Left ventricle myocardium superior (tissue), 1 donor: ENCODE data around the gene KRT74. TPM values are rescaled to one million over a fixed set of nuclear protein-coding genes. Genes with fewer than 3 reads are reported as not detected.
"Not testable (repeated sequence)": the region's sequence is repeated elsewhere in the genome, so short reads cannot be mapped to it uniquely, and the experiment has no call there.

ENCODE experiments used
- ATAC-seq: fragments of 200-7000 bp; cut with Tn5 transposase; one replicate; pipeline ENCODE4 v1.9.1; 2020; ENCODE audit warnings: mild to moderate bottlenecking, moderate library complexity
- DNase-seq: peaks from one replicate; pipeline ENCODE4 v3.0.0-alpha.2; 2020
- intact Hi-C: fragments of 100-400 bp; cut with micrococcal nuclease; formaldehyde crosslinking; loops from one replicate; pipeline ENCODE4 v1.11.0; 2022
- total RNA-seq: library from RNA; stranded (reverse); fragmentation: NEBNext Ultra II Directional; extraction: Animal tissue kit (Norgen Biotek cat#: 25700); gene quantifications from one replicate; pipeline ENCODE4 v1.2.1, GENCODE V29; 2021
- donor health status: DM: no; HTN: yes; CAD: no; lungs with severe emphysema.

Gene KRT74
- total RNA-seq, 1 donor from 2014 or later: not detected

DNA sequence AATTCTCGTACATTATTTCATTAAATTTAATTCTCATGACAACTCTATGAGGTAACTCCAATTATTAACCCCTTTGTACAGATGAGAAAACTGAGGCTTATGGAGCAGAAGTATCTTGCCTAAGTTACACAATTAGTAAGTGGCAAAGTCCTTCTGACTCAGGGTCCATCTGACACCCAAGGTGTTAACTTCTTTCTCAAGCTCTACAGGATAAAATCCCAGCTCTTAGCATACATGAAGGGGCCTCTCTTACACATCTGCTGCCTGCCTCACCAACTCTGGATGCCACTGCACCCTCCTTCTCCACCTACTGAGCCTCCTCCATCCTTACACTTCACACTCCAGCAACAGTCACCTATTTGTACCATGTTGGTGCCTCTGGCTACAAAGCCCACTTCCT is 31.9 kb upstream of the KRT74 start:
- intact Hi-C loops: no loop called here
- DNase-seq: no peak
- ATAC-seq: no peak

DNA sequence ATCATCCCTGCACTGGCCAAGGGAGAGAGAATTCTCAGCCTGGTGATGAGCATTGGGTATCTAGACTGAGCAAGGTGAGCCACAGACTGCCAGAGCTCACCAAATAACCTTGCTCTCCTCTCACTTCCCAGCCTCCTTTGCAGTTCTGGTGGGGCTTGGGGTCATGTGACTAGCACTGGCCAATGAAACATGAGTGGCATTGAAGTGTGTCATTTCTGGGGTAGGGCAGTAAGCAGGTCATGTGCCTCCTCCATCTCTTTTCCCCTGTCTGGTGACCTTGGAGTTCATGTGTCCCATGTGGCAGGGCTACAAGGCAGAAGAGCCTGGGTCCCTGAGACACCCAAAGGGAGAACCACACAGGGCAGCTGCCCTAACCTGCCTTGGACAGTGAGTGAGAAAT is 31.2 kb upstream of the KRT74 start:
- no peak for DNase-seq
- ATAC-seq: no peak
- intact Hi-C loops: no loop called here

DNA sequence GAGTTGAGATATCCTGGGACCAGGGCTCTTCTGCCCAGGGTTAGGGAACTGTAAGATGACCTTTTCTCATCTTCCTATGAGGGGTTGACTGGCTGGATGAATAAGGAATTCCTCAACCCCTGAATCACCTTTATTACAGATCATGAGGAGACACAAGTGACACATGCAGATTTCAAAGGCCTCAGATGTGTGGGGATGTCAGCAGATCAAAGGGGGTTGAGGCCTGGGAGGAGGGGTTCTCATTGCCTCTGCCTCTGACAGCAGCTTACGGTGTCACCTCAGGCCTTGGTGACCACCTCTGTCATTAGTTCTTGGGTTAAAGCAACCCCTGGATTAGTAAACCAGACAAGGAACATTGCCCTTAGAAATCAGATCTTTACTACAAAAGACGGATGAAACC is 29.7 kb upstream of the KRT74 start:
- intact Hi-C loops: no loop called here
- DNase-seq (no peak), ATAC-seq (no peak)

DNA sequence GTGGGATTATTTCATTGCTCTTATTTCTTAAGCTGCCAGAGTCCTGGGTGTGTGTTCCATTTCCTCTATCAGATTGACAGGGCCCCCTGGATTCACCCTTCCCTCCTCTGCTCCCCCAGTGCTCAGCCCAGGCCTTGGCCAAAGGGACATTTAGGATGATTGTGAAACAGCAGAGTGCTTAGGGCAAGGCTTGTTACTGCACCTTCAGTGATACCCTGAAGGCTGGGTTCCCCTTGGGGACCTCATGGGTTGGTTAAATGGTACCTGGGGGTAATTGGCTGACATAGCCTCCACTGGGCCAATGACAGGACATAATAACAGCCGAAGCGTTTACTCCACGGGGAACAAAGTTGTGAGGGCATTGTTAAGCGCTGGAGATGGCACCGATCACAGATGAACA is 28.9 kb upstream of the KRT74 start:
- intact Hi-C loops: no loop called here
- no peak for DNase-seq
- no peak for ATAC-seq

DNA sequence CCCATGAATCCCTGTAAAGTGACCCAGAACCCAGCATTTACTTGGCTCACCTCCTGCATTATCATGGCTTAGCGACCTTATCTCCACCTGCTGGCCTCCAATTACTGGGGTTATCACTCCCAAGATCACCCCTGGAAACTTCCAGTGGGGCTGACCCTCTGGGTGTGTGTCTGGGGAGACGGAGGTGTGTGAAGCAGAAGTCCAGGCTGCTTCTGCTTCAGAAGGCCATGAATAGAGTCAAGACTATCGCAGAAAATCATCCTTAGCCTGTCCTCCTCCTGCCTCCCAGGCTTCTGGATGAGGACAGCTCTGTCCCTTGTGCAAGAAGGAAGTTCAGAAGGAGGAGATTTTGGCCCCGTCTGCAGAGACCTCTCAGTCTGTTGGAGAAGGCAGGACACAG is 28.0 kb upstream of the KRT74 start:
- ATAC-seq (no peak), DNase-seq (no peak)
- intact Hi-C loops: no loop called here

DNA sequence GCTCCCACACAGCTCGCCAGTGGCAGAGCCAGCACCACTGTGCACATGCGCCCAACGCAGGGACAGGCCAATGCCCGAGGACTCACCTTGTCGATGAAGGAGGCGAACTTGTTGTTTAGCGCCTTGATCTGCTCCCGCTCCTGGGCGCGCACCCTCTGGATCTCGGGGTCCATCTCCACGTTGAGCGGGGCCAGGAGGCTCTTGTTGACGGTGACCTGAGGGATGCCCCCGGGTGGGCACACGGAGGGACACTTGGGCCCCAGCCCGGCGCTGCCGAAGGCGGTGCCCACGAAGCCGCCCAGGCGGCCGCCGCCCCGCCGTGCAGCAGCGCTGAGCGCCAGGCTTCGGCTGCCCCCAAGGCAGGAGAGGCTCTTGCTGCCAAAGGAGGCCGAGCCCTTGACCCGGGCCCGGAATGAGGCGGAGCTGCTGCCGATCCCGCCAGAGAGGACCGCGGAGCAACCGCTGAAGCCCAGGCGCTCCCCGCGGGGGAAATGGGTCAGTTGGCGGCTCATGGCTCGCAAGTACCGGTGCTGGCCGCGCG is 27.4 kb upstream of the KRT74 start, which contains the start of gene KRT72:
Gene KRT72 (minus strand): TSS at position 523 of the 541 bp plus-strand sequence. CDS start 11 bp downstream, at position 512.
- DNase-seq: no peak
- intact Hi-C loops: no loop called here

DNA sequence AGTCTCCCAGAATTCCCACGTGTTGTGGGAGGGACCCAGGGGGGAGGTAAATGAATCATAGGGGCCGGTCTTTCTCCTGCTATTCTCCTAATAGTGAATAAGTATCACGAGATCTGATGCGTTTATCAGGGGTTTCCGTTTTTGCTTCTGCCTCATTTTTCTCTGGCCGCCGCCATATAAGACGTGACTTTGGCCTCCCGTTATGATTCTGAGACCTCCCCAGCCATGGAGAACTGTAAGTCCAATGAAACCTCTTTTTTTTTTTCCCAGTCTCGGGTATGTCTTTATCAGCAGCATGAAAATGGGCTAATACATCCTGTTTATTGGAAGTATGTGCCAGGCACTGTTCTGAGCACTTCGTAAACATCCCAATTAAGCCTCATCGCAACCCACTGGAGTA is 26.8 kb upstream of the KRT74 start:
- DNase-seq (no peak), ATAC-seq (no peak)
- intact Hi-C loops: no loop called here

More for the DNA sequence above, 27.4 kb upstream of the KRT74 start, which contains the start of gene KRT72:
- no peak for ATAC-seq

DNA sequence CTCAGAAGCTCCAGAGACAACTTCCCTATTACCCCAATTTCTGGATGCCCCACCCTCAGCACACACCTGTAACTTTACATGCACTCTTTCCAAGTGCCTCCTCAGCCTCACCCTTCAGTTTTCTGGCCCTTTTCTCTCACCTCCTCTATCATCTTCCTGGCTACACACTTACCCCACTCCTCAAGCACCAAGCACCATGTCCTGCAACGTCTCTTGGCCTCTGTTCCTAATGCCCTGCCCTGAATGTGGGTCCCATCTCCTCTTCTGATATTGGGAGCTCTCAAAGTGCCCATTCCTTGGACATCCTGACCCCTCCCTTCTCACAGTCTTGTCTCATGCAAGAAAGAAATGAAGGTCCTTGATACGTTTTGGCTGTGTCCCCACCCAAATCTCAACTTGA is 26.4 kb upstream of the KRT74 start:
- intact Hi-C loops: no loop called here
- no peak for DNase-seq
- ATAC-seq: no peak

DNA sequence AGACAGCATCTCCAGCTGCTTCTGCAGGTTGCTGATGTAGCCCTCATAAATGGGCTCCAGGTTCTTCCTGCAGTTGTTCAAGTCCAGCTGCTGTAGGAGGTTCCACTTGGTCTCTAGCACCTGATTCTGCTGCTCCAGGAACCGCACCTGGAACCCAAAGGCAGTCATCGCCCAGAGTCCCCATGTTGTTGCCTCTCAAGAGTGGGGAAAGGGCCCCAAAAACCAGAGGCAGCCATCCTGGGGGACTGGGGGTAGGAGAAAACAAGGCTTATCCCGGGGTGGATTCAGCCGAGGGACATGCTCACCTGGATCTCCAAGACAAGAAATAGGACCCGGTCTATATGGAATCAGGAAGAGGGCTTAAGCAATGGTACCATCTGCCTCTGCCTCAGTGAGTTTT is 25.3 kb upstream of the KRT74 start:
- intact Hi-C loops: no loop called here
- ATAC-seq (no peak), DNase-seq (no peak)

DNA sequence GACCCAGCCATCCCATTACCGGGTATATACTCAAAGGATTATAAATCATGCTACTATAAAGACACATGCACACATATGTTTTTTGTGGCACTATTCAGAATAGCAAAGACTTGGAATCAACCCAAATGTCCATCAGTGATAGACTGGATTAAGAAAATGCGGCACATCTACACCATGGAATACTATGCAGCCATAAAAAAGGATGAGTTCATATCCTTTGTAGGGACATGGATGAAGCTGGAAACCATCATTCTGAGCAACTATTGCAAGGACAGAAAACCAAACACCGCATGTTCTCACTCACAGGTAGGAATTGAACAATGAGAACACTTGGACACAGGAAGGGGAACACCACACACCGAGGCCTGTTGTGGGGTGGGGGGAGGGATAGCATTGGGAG is 20.6 kb upstream of the KRT74 start:
- DNase-seq: not testable (repeated sequence)

DNA sequence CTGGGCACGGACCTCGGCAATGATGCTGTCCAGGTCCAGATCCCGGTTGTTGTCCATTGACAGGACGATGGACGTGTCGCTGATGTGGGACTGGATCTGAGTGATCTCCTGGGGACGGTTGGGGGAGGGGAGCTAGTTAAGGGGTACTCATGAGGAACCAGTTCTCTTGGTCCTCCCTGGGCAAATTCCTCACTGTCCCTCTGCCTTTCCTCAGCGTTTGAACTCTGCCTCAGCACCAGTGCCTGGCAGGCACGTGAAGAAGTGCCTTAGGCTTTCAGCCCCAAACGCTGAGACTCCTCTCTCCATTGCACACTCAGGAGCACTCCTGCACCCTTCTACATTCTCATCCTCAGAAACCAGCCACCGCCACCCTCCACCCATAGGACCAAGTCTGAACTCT is 17.9 kb upstream of the KRT74 start:
- no peak for DNase-seq
- intact Hi-C loops: no loop called here
- ATAC-seq: no peak

More for the DNA sequence above, 20.6 kb upstream of the KRT74 start:
- ATAC-seq, intact Hi-C loops: not testable (repeated sequence)

DNA sequence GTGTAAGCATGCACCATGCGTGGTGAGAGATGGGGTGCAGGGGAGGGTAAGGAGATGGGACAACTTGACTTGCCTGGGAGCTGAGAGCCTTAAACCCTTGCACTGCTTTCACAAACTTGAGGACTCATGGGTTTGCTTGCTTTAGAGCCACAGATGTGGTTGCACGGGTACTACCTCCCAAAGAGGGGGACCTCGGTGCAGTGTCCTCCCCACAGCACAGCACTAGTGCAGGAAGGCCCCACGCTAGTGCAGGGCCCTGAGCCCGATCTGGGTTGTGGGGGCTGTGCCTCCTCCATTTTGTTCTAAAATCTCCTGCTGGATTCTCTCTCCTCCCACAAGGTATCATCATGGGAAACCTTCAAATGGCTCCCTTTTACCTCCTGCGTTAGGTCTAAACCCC is 16.4 kb upstream of the KRT74 start:
- intact Hi-C loops: no loop called here
- no peak for DNase-seq

DNA sequence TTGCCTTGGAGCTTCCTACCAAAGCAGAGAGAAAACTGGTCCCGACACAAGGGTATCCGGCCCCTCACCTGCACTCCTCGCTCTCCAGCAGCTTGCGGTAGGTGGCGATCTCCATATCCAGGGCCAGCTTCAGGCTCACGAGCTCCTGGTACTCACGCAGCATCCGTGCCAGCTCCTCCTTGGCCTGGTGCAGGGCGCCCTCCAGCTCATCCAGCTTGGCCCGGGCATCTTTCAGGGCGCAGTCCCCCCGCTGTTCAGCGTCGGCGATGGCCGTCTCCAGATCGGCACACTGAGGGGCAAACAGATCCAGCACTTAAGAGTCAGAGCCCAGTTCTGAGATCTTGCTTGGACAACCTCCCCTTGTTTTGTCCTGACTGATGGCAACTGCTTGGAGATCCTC is 13.9 kb upstream of the KRT74 start:
- intact Hi-C loops: no loop called here
- no peak for ATAC-seq
- no peak for DNase-seq

More for the DNA sequence above, 16.4 kb upstream of the KRT74 start:
- ATAC-seq: no peak

DNA sequence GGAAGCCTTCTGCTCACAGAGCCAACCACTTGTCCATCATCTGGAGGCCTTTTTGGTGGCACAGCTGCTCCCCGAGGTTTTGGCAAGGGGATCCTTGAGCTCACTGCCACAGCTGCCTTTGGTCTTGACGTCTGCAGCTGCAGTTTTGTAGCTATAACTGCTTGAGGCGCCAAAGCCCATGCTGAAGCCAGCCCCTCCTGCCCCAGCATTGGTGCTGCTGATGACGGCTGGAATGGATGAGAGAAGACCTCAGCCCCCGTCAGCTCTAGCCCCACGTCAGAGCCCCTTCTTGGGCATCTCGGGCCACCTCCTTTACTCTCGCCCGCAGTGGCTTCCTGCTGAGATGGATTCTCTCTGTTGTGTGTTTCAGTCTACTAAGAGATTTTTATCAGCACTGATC is 12.3 kb upstream of the KRT74 start:
- intact Hi-C loops: no loop called here
- ATAC-seq (no peak), DNase-seq (no peak)

DNA sequence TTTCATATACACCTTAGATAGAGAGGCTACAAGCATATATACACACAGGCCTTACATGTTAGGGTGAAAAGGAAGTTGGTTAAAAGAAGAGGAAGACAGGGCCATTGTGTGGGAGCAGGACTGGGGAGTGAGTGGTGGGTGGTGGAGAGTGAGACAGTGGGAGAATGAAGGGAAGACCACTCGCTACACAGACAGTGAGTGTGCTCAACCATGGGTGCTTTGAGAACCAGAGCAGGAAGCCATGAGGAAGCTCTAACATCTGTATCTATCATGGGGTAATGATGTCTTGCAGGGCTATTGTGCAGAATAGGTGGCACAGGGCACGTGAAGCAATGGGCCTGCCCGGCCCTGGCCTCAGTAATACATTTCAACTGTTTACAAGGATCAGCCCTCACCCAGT is 11.4 kb upstream of the KRT74 start:
- no peak for DNase-seq
- no peak for ATAC-seq
- intact Hi-C loops: no loop called here

DNA sequence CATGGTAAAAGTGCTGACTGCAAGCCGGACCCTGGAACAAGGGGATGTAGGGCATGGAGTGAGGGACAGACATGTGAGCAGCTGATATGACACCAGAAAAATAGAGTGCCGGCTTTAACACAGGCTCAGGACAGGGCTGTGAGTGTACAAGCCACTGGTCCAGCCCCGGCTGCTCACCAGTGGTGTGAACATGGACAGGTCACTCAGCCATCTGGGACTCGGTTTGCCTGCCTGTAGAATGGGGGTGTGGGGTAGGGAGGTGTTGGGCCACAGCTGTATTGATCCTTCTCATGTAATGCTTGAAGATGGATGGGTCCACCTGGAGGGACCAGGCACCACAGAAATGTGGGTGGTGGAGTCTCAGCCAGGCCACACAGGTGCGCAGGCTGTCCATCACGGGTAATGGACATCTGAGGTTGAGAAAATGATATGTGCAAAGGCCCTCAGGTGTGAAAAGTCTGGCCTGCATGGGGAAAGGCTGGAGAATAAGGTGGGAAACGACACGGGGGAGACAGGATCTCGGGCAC is 10.6 kb upstream of the KRT74 start:
- DNase-seq (no peak), ATAC-seq (no peak)
- intact Hi-C loops: loop anchor here (5.0 kb wide), 1 partner anchor 293 kb away; no protein-coding TSS in a partner anchor

DNA sequence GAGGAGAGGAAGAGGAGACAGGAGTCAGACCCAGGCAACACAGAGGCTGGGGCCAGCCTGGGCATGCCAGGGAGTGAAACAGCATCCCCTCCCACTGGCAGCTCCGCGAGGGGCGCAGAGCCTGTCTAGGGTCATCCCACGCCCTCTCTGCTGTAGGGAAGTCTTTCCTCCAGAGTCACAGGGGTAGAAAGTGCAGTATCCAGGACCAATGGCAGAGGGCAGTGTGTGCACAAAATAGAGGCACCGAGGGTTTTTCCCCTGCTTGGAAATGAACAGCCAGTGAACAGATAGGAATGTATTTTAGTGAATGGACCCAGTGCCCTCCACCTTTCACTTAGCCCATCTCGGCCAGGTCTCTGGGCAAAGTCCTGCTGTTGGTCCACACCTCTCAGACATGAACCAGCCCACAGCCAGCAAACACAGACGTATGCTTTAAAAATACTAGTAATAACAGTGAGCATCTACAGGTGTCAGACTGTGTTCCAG is 9.4 kb upstream of the KRT74 start:
- intact Hi-C loops: loop anchor here (5.0 kb wide), 1 partner anchor 294 kb away; no protein-coding TSS in a partner anchor
- DNase-seq (peak; percentile 41), ATAC-seq (peak; percentile 87)

DNA sequence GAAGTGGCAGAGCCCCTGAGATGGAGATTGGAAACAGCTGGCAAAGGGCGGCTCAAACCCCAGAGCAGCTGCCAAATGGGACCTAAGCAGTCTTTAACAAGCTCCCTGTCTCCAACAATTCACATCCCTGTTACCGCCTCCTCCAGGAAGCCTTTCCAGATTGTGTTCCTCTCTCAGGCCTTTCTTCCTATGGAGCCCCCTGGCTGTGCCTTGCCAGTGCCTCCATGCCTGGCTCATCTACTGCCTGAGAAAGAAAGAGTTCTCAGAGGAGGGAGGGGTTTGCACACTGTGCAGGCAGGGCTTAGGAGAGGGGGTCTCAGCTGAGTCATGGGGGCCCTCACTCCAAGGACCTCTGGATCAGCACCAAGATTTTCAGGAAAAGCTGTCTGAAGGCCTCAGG is 8.8 kb upstream of the KRT74 start:
- intact Hi-C loops: loop anchor here (5.0 kb wide), 1 partner anchor 295 kb away; no protein-coding TSS in a partner anchor
- no peak for DNase-seq
- ATAC-seq: no peak

DNA sequence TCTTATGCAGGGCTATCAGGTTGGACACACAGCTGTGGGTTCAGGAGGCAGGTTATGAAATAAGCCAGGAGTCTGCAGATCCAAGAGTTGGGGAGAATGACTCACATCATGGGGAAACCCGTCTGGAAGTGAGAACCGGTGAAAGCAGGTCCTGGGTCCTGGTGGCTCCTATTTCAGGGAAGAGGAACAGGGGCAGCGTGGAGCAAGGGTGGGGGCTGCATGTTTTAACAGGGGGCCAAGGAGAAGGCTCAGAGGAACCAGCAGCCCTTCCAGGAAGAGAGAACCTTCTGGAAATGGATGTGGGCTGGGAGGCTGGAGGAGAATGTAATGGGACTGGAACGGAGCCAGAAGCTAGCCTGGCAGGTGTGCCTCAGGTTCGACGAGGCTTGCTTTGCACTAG is 7.8 kb upstream of the KRT74 start:
- ATAC-seq (no peak), DNase-seq (no peak)
- intact Hi-C loops: loop anchor here (5.0 kb wide), 1 partner anchor 296 kb away; no protein-coding TSS in a partner anchor

DNA sequence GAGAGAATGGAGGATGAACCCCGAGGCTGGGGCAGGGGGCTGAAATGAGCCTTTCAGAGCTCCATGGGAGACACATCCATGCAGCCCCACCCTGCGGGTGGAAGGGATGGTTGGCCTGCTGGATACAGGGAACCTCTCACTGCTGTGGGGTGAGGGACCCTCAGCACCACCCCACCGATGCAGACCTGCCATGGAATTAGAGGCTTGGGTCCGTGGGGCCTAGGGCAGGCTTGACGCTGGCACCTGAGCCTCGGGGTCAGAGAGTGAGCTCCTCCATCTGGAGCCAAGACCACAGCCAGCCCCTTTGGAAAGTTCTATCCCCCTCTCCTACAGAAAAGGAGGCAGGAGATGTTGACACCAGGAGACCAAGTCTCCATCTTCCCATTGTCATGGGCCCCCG is 7.4 kb upstream of the KRT74 start:
- intact Hi-C loops: loop anchor here (5.0 kb wide), 1 partner anchor 296 kb away; no protein-coding TSS in a partner anchor
- ATAC-seq (no peak), DNase-seq (no peak)

DNA sequence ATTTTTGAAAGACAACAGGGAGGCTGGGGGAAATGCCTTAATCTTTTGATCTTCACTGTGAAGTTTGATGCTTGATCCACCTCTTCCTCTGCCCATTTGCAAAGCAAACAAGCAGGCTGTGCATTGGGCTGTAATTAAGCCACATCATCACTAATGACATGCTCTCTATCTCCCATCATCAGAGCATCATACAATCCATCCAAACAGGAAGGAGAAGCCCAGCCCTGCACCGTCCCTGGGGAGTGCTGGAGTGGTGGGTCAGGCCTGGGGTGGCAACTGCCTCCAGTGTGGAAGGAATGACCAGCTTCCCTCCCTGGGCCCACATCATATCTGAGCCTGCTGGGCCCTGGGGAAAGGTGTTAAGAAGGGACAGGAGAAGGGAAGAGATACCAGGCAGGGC is 6.9 kb upstream of the KRT74 start:
- DNase-seq (no peak), ATAC-seq (no peak)
- intact Hi-C loops: loop anchor here (5.0 kb wide), 1 partner anchor 297 kb away; no protein-coding TSS in a partner anchor
